ENCODE measurements around the gene SNX20.

GRCh38 chr16:50711040-50711439 lies 29.9 kb upstream of the SNX20 start:
- TF ChIP-seq CTCF (IDR thresholded peaks at IDR 0.05; ENCODE audit: insufficient read depth, low read depth, low read length) (no peak), EZH2 (IDR thresholded peaks at IDR 0.05; ENCODE audit: insufficient read depth, low read length) (no peak)

Data from astrocyte (in vitro differentiated cells and primary cell).